GM18858 (cell line): Measurements from ENCODE around the gene LRP8.

ENCODE experiments used
- ATAC-seq: cut with Tn5 transposase; IDR thresholded peaks from one replicate; pipeline ENCODE4 v1.9.1; 2021; ENCODE audit not compliant: unreplicated experiment

The LRP8 gene

GRCh38 chr1:53340660-53341520 is 13.0 kb upstream of the LRP8 start:
- no peak for ATAC-seq

- ATAC-seq, result no peak
Observed at GRCh38 chr1:53339736-53340635, 12.1 kb upstream of the LRP8 start.

GRCh38 chr1:53338423-53338822 is 10.6 kb upstream of the LRP8 start:
- no peak for ATAC-seq

GRCh38 chr1:53337499-53337898 is 9.6 kb upstream of the LRP8 start:
- ATAC-seq, result no peak

GRCh38 chr1:53336146-53336545 is 8.3 kb upstream of the LRP8 start:
- ATAC-seq, result no peak

GRCh38 chr1:53335661-53336060 is 7.8 kb upstream of the LRP8 start:
- ATAC-seq, result no peak

- no peak for ATAC-seq
Observed at GRCh38 chr1:53334781-53335180, 6.9 kb upstream of the LRP8 start.

- ATAC-seq, result no peak
Observed at GRCh38 chr1:53334312-53334711, 6.4 kb upstream of the LRP8 start.

- ATAC-seq, result no peak
Observed at GRCh38 chr1:53332833-53333232, 5.0 kb upstream of the LRP8 start.

- ATAC-seq, result no peak
Observed at GRCh38 chr1:53332186-53332564, 4.3 kb upstream of the LRP8 start.

- ATAC-seq, result no peak
Observed at GRCh38 chr1:53331446-53332185, 3.7 kb upstream of the LRP8 start.

- no peak for ATAC-seq
Observed at GRCh38 chr1:53330819-53331218, 2.9 kb upstream of the LRP8 start.

- ATAC-seq, result no peak
Observed at GRCh38 chr1:53328541-53329499, 950 bp upstream of the LRP8 start.

GRCh38 chr1:53327182-53327913 is 522 bp downstream of the LRP8 start:
- no peak for ATAC-seq

- peak; percentile 13 for ATAC-seq
Observed at GRCh38 chr1:53326598-53327181, 1.2 kb downstream of the LRP8 start.

GRCh38 chr1:53326088-53326597 is 1.7 kb downstream of the LRP8 start:
- ATAC-seq, result peak; percentile 87

- ATAC-seq, result no peak
Observed at GRCh38 chr1:53325326-53326087, 2.4 kb downstream of the LRP8 start.

GRCh38 chr1:53324728-53325297 is 3.1 kb downstream of the LRP8 start:
- no peak for ATAC-seq
